Chondrocyte (in vitro differentiated cells): ENCODE results near the gene CEBPB. TPM values are rescaled to one million over a fixed set of nuclear protein-coding genes. Genes with fewer than 3 reads are reported as not detected.
"Not testable (repeated sequence)": the region's sequence is repeated elsewhere in the genome, so short reads cannot be mapped to it uniquely, and the experiment has no call there.

Experiments used
- DNase-seq: peaks from one replicate; pipeline ENCODE4 v3.0.0; 2021; ENCODE audit warnings: mixed read lengths, low spot score
- H3K27ac Mint-ChIP-seq: one replicate; pipeline ENCODE4 v1.8.0; 2021; ENCODE audit warnings: mild to moderate bottlenecking, moderate library complexity, mixed read lengths; ENCODE audit not compliant: unreplicated experiment
- H3K27me3 Mint-ChIP-seq: 2 replicates; pipeline ENCODE4 v1.8.0; 2021; ENCODE audit warnings: low read depth, mixed read lengths
- H3K36me3 Mint-ChIP-seq: 2 replicates; pipeline ENCODE4 v1.8.0; 2021; ENCODE audit warnings: low read depth, mixed read lengths
- H3K4me1 Mint-ChIP-seq: 2 replicates; pipeline ENCODE4 v1.8.0; 2021; ENCODE audit warnings: low read depth, mild to moderate bottlenecking, mixed read lengths
- H3K4me3 Mint-ChIP-seq: one replicate; pipeline ENCODE4 v1.8.0; 2021; ENCODE audit warnings: mild to moderate bottlenecking, moderate library complexity, mixed read lengths; ENCODE audit not compliant: unreplicated experiment
- H3K9me3 Mint-ChIP-seq: 2 replicates; pipeline ENCODE4 v1.8.0; 2021; ENCODE audit warnings: low read depth, mixed read lengths
- total RNA-seq: library from RNA; stranded (reverse); gene quantifications from 3 replicates; pipeline ENCODE4 v1.2.1, GENCODE V29; 2021
- TF ChIP-seq, protein P1 (sequence below): fragments of 200-600 bp; sonication (generic); IDR thresholded peaks from 2 replicates; pipeline ENCODE4 v1.5.0; 2021; ENCODE audit warnings: antibody characterized with exemption, mild to moderate bottlenecking, moderate library complexity

Gene CEBPB
- total RNA-seq, 1 donor from 2014 or later: 81.4 TPM

- TF ChIP-seq, protein P1, sequence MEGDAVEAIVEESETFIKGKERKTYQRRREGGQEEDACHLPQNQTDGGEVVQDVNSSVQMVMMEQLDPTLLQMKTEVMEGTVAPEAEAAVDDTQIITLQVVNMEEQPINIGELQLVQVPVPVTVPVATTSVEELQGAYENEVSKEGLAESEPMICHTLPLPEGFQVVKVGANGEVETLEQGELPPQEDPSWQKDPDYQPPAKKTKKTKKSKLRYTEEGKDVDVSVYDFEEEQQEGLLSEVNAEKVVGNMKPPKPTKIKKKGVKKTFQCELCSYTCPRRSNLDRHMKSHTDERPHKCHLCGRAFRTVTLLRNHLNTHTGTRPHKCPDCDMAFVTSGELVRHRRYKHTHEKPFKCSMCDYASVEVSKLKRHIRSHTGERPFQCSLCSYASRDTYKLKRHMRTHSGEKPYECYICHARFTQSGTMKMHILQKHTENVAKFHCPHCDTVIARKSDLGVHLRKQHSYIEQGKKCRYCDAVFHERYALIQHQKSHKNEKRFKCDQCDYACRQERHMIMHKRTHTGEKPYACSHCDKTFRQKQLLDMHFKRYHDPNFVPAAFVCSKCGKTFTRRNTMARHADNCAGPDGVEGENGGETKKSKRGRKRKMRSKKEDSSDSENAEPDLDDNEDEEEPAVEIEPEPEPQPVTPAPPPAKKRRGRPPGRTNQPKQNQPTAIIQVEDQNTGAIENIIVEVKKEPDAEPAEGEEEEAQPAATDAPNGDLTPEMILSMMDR: no peak
- peak overlapping the region; percentile 80 for H3K27ac Mint-ChIP-seq
- no peaks in the 10 kb centered on the region for H3K27me3 Mint-ChIP-seq
- H3K36me3 Mint-ChIP-seq: no peaks in the 10 kb centered on the region
- H3K9me3 Mint-ChIP-seq: no peaks in the 10 kb centered on the region
- no peak for DNase-seq
- H3K4me1 Mint-ChIP-seq: peaks cover 69% of the 10 kb centered on the region
- H3K4me3 Mint-ChIP-seq: peak overlapping the region; percentile 85
These were observed 39.4 kb upstream of the CEBPB start for GRCh38 chr20:50151034-50151743.

- no peaks in the 10 kb centered on the region for H3K36me3 Mint-ChIP-seq
- H3K4me3 Mint-ChIP-seq: peak overlapping the region; percentile 85
- H3K27ac Mint-ChIP-seq: peak overlapping the region; percentile 84
- DNase-seq: no peak
- TF ChIP-seq, protein P1: peak; percentile 32
- H3K4me1 Mint-ChIP-seq: peaks cover 55% of the 10 kb centered on the region
- H3K27me3 Mint-ChIP-seq: no peaks in the 10 kb centered on the region
- H3K9me3 Mint-ChIP-seq: no peaks in the 10 kb centered on the region
These were observed 38.1 kb upstream of the CEBPB start for GRCh38 chr20:50152394-50153152.

- Mint-ChIP-seq H3K27me3 (no peaks in the 10 kb centered on the region), H3K36me3 (no peaks in the 10 kb centered on the region), H3K9me3 (no peaks in the 10 kb centered on the region), H3K4me1 (peaks cover 50% of the 10 kb centered on the region), H3K4me3 (peak overlapping the region; percentile 85), H3K27ac (peak overlapping the region; percentile 84)
- DNase-seq: no peak
- TF ChIP-seq, protein P1: no peak
These were observed 37.5 kb upstream of the CEBPB start for GRCh38 chr20:50153153-50153499.

DNA sequence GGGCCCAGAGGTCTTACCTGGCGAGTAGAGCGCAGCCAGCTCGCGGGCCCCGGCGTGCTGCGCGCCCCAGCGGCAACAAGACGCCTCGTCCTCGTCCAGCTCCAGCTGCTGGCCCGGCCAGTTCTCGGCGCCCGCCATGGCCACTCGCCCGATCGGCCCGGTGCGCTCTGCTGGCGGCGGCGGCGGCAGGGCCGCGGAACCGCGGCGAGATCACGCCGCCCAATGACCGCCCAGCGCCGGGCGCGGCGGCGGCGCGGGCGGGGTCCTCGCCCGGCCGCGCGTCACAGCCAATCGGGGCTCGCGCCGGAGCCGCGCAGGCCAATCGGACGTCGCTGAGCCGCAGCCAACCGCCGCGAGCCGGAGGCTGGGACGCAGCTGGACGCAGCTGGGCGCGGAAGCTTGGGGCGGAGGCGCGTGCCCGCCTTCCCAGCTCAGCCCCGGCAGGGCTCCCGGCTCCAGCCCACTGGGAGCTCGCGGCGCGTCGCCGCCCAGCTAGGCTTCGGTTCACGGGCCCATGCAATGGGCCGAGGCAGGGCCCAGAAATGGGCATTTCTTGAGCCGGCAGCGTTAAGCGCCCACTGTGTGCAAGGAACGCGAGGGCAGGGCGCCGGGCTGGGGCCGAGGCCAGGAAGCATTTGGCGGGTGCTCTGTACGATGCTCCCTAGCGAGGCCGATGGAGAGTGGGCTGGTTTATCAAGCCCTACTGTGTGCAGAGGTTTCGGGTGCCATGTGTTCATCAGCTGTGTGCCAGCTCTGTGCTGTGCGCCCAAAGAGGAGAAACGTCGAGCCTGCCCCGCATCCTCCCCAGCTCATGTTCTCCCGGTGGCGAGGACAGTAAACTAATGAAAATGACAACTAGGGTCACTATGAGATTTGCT is 36.9 kb upstream of the CEBPB start, which contains the start of gene PEDS1:
TSS of gene PEDS1 (minus strand) at position 224 of the 878 bp plus-strand sequence. CDS start at position 138, 86 bp downstream.
- Mint-ChIP-seq H3K9me3 (no peaks in the 10 kb centered on the region), H3K4me3 (peak within 1 kb of the TSS; percentile 85), H3K4me1 (peaks cover 44% of the 10 kb centered on the region), H3K36me3 (no peaks in the 10 kb centered on the region), H3K27ac (peak within 1 kb of the TSS; percentile 84), H3K27me3 (no peaks in the 10 kb centered on the region)
- TF ChIP-seq, protein P1: peak; percentile 1
- DNase-seq: peak; percentile 95

GRCh38 chr20:50161494-50161893 is 29.1 kb upstream of the CEBPB start:
- not testable (repeated sequence) for DNase-seq, H3K4me3 Mint-ChIP-seq
- H3K4me1 Mint-ChIP-seq: peaks cover 36% of the 10 kb centered on the region

More at GRCh38 chr20:50161494-50161893, 29.1 kb upstream of the CEBPB start:
- not testable (repeated sequence) for H3K9me3 Mint-ChIP-seq, H3K36me3 Mint-ChIP-seq, H3K27ac Mint-ChIP-seq, H3K27me3 Mint-ChIP-seq
